Caco-2 (cell line): ENCODE results near the gene CD59. TPM values are rescaled to one million over a fixed set of nuclear protein-coding genes. Genes with fewer than 3 reads are reported as not detected.

Experiments used
- BruUV-seq: library from RNA; stranded (reverse); fragments of 400-500 nt; replicated peaks from 2 replicates; lab custom pipeline; 2021; lab: Mats Ljungman, UMichigan
- CTCF ChIA-PET: fragments of 300-600 bp; sonication (Branson Sonifier 250); formaldehyde crosslinking; loops from one replicate; lab custom pipeline; 2022; ENCODE audit warnings: antibody characterized with exemption; lab: Charles Lee
- POLR2A ChIA-PET: fragments of 300-600 bp; sonication (Branson Sonifier 250); formaldehyde crosslinking; loops from one replicate; lab custom pipeline; 2022; ENCODE audit warnings: antibody characterized with exemption; lab: Charles Lee
- DNase-seq, 2 experiments: peaks; one replicate each; pipeline versions ENCODE4 v3.0.0 to v3.0.0-alpha.2; 2020 to 2022
- H3K27me3 ChIP-seq: replicated peaks from 2 replicates; pipeline ENCODE4 v1.6.0; 2011; ENCODE audit warnings: low read length; ENCODE audit not compliant: control insufficient read depth, insufficient read depth
- H3K36me3 ChIP-seq: 2 replicates; pipeline ENCODE4 v1.5.1; 2011; ENCODE audit warnings: low read length; ENCODE audit not compliant: control insufficient read depth, insufficient read depth
- H3K4me1 ChIP-seq: fragments of 250-450 bp; sonication (Bioruptor Pico); 2 replicates; pipeline ENCODE4 v1.5.1; 2020; ENCODE audit warnings: mild to moderate bottlenecking
- H3K4me3 ChIP-seq: 2 replicates; pipeline ENCODE4 v1.5.1; 2011; ENCODE audit warnings: low read depth, mild to moderate bottlenecking, control low read depth, low read length
- H3K9me3 ChIP-seq: fragments of 250-450 bp; sonication (Bioruptor Pico); 2 replicates; pipeline ENCODE4 v1.5.1; 2020; ENCODE audit warnings: mild to moderate bottlenecking, moderate library complexity
- H3K27ac Mint-ChIP-seq: one replicate; pipeline ENCODE4 v1.8.0; 2022; ENCODE audit warnings: mixed read lengths; ENCODE audit not compliant: unreplicated experiment
- H3K27me3 Mint-ChIP-seq: one replicate; pipeline ENCODE4 v1.8.0; 2022; ENCODE audit warnings: mixed read lengths; ENCODE audit not compliant: insufficient read depth, unreplicated experiment
- H3K36me3 Mint-ChIP-seq: one replicate; pipeline ENCODE4 v1.8.0; 2022; ENCODE audit warnings: mild to moderate bottlenecking, mixed read lengths; ENCODE audit not compliant: insufficient read depth, unreplicated experiment
- H3K4me1 Mint-ChIP-seq: one replicate; pipeline ENCODE4 v1.8.0; 2022; ENCODE audit warnings: low read depth, mixed read lengths; ENCODE audit not compliant: unreplicated experiment
- H3K4me3 Mint-ChIP-seq: one replicate; pipeline ENCODE4 v1.8.0; 2022; ENCODE audit warnings: mild to moderate bottlenecking, moderate library complexity, mixed read lengths; ENCODE audit not compliant: unreplicated experiment
- H3K9me3 Mint-ChIP-seq: one replicate; pipeline ENCODE4 v1.8.0; 2022; ENCODE audit warnings: mixed read lengths; ENCODE audit not compliant: unreplicated experiment
- CTCF ChIP-seq, 2 experiments: fragments of 200-600 bp in 1 of 2; IDR thresholded peaks; 1 replicate in 1 of 2; 2 replicates in 1 of 2; pipeline versions ENCODE4 v1.5.1 to v1.8.0; 2011 to 2022; ENCODE audit warnings: antibody characterized with exemption in 1 of 2, control low read depth in 1 of 2, inconsistent platforms in 1 of 2, low read depth in 1 of 2, low read length in 1 of 2, mild to moderate bottlenecking in 1 of 2, moderate library complexity in 1 of 2; ENCODE audit not compliant: insufficient read depth in 1 of 2, severe bottlenecking in 1 of 2, unreplicated experiment in 1 of 2
- intact Hi-C: fragments of 100-400 bp; cut with micrococcal nuclease; formaldehyde crosslinking; loops from one replicate; pipeline ENCODE4 v1.10.0; 2022; ENCODE audit not compliant: unreplicated experiment
- total RNA-seq: library from RNA; stranded (reverse); gene quantifications from 2 replicates; pipeline ENCODE4 v1.2.3, GENCODE V29; 2022

Gene CD59
- total RNA-seq, 1 experiment from 2014 or later = 149 TPM

GRCh38 chr11:33696411-33696810 lies 39.8 kb downstream of the CD59 start:
- Mint-ChIP-seq H3K27me3 (peaks cover 2% of the 10 kb centered on the region), H3K4me3 (no peak overlapping the region), H3K27ac (no peak overlapping the region), H3K9me3 (no peaks in the 10 kb centered on the region), H3K4me1 (peaks cover 13% of the 10 kb centered on the region), H3K36me3 (peaks cover 6% of the 10 kb centered on the region)
- Histone ChIP-seq H3K36me3 (no peaks in the 10 kb centered on the region), H3K4me3 (no peak overlapping the region), H3K4me1 (peaks cover 16% of the 10 kb centered on the region), H3K9me3 (no peaks in the 10 kb centered on the region), H3K27me3 (no peaks in the 10 kb centered on the region)
- intact Hi-C loops = no loop called here
- DNase-seq = no peak
- no peak for TF ChIP-seq CTCF (IDR thresholded peaks at IDR 0.05; ENCODE audit: insufficient read depth in 1 of 2, low read depth in 1 of 2, low read length in 1 of 2, severe bottlenecking in 1 of 2, unreplicated experiment in 1 of 2)
- no TSS peak for BruUV-seq
- CTCF ChIA-PET = no interaction called here
- POLR2A ChIA-PET = no interaction called here

- H3K27ac Mint-ChIP-seq = no peak overlapping the region
- peaks cover 2% of the 10 kb centered on the region for H3K27me3 Mint-ChIP-seq
- Histone ChIP-seq H3K4me1 (peaks cover 21% of the 10 kb centered on the region), H3K27me3 (no peaks in the 10 kb centered on the region), H3K36me3 (no peaks in the 10 kb centered on the region), H3K4me3 (no peak overlapping the region), H3K9me3 (no peaks in the 10 kb centered on the region)
- no TSS peak for BruUV-seq
- ChIA-PET POLR2A (no interaction called here), CTCF (no interaction called here)
- H3K4me1 Mint-ChIP-seq = peaks cover 14% of the 10 kb centered on the region
- DNase-seq = no peak
- H3K9me3 Mint-ChIP-seq = no peaks in the 10 kb centered on the region
- no peak for TF ChIP-seq CTCF (IDR thresholded peaks at IDR 0.05; ENCODE audit: insufficient read depth in 1 of 2, low read depth in 1 of 2, low read length in 1 of 2, severe bottlenecking in 1 of 2, unreplicated experiment in 1 of 2)
- intact Hi-C loops = no loop called here
- no peak overlapping the region for H3K4me3 Mint-ChIP-seq
- H3K36me3 Mint-ChIP-seq = no peaks in the 10 kb centered on the region
These were observed 41.1 kb downstream of the CD59 start for GRCh38 chr11:33695051-33695566.

- no peaks in the 10 kb centered on the region for H3K9me3 ChIP-seq
- H3K4me1 ChIP-seq = peaks cover 15% of the 10 kb centered on the region
- Mint-ChIP-seq H3K36me3 (no peaks in the 10 kb centered on the region), H3K4me1 (peaks cover 13% of the 10 kb centered on the region), H3K27me3 (peaks cover 2% of the 10 kb centered on the region), H3K4me3 (no peak overlapping the region), H3K9me3 (no peaks in the 10 kb centered on the region), H3K27ac (no peak overlapping the region)
- H3K4me3 ChIP-seq = no peak overlapping the region
- ChIA-PET CTCF (no interaction called here), POLR2A (no interaction called here)
- intact Hi-C loops = no loop called here
- TF ChIP-seq CTCF (IDR thresholded peaks at IDR 0.05; ENCODE audit: insufficient read depth in 1 of 2, low read depth in 1 of 2, low read length in 1 of 2, severe bottlenecking in 1 of 2, unreplicated experiment in 1 of 2) = no peak
- H3K36me3 ChIP-seq = no peaks in the 10 kb centered on the region
- no peak for DNase-seq
- H3K27me3 ChIP-seq = no peaks in the 10 kb centered on the region
- BruUV-seq = no TSS peak
These were observed 41.7 kb downstream of the CD59 start for GRCh38 chr11:33694346-33695050.
